ENCODE measurements around the gene CPS1. TPM values are rescaled to one million over a fixed set of nuclear protein-coding genes. Genes with fewer than 3 reads are reported as not detected.

CPS1 gene
- total RNA-seq, 1 experiment from 2014 or later = 14.2 TPM

- no peak overlapping the region for H3K4me3 Mint-ChIP-seq
- no peak overlapping the region for H3T11ph ChIP-seq (ENCODE audit: low read length)
- H2BK120ac ChIP-seq (ENCODE audit: low read depth, low read length, poor library complexity, severe bottlenecking) = no peak overlapping the region
- no peak overlapping the region for H3K23ac ChIP-seq (ENCODE audit: insufficient read length, low read depth, low read length)
- DNase-seq = no peak
- H2BK15ac ChIP-seq (ENCODE audit: low read depth, low read length) = no peak overlapping the region
- no peak overlapping the region for H3K4ac ChIP-seq (ENCODE audit: low read depth, low read length)
- no peak overlapping the region for H3K14ac ChIP-seq (ENCODE audit: insufficient read depth, low read length)
- no peaks in the 10 kb centered on the region for H3K27me3 Mint-ChIP-seq (ENCODE audit: low read depth)
- H3K27ac ChIP-seq (ENCODE audit: insufficient read length, low read depth, low read length) = no peak overlapping the region
- peaks cover 15% of the 10 kb centered on the region in 2 experiments for H3K4me1 Mint-ChIP-seq
- no peaks in the 10 kb centered on the region for H3K27me3 ChIP-seq (ENCODE audit: insufficient read depth, low read length)
- H2BK12ac ChIP-seq (ENCODE audit: insufficient read length, low read depth, low read length) = no peak overlapping the region
- H2AFZ ChIP-seq (ENCODE audit: low read length) = no peak overlapping the region
- H2AK5ac ChIP-seq (ENCODE audit: insufficient read length, low read length) = no peak overlapping the region
- H3K56ac ChIP-seq (ENCODE audit: insufficient read length, low read depth, low read length) = no peak overlapping the region
- H3K9me3 ChIP-seq (ENCODE audit: control insufficient read depth, low read depth, low read length) = no peaks in the 10 kb centered on the region
- no peaks in the 10 kb centered on the region for H3K23me2 ChIP-seq (ENCODE audit: insufficient read length, low read depth, low read length, poor library complexity, severe bottlenecking)
- no peak overlapping the region for H2BK5ac ChIP-seq (ENCODE audit: insufficient read length, low read length)
- H2BK20ac ChIP-seq (ENCODE audit: low read depth, low read length, poor library complexity, severe bottlenecking) = no peak overlapping the region
- no peaks in the 10 kb centered on the region for H3K79me2 ChIP-seq (ENCODE audit: insufficient read depth, low read length)
- TF ChIP-seq CTCF (conservative IDR thresholded peaks at IDR 0.05) = no peak
- peaks cover 2% of the 10 kb centered on the region; the same call in 1 of the 2 replicates for H3K4me1 ChIP-seq (ENCODE audit: insufficient read depth, low read length)
- H3K4me2 ChIP-seq (ENCODE audit: insufficient read depth, insufficient read length, low read length) = no peak overlapping the region
- no peak overlapping the region for H4K91ac ChIP-seq (ENCODE audit: insufficient read length, low read depth, low read length)
- no peak overlapping the region for H3K18ac ChIP-seq (ENCODE audit: insufficient read length, low read depth, low read length)
- peak overlapping the region in 1 of 3 experiments; percentile 5; a peak in 1 of 7 replicates for H3K27ac Mint-ChIP-seq
- no CpG with 5 or more reads among the region's 8 CpGs for WGBS (ENCODE audit: extremely low coverage, insufficient read length, low lambda C conversion rate)
- H4K5ac ChIP-seq (ENCODE audit: insufficient read length, low read depth, low read length) = no peak overlapping the region
- H3K9ac ChIP-seq (ENCODE audit: extremely low read depth, insufficient read length, low read length) = no peak overlapping the region
- no peaks in the 10 kb centered on the region for H3K9me3 Mint-ChIP-seq
- no peak overlapping the region for H4K8ac ChIP-seq (replicated peaks; ENCODE audit: insufficient read length, low read depth, low read length)
- H4K20me1 ChIP-seq (ENCODE audit: control insufficient read depth, insufficient read depth, insufficient read length) = no peaks in the 10 kb centered on the region
- H3K36me3 Mint-ChIP-seq (ENCODE audit: insufficient read depth in 1 of 3, low read depth in 3 of 3) = no peaks in the 10 kb centered on the region
- H3K79me1 ChIP-seq (ENCODE audit: insufficient read depth, low read depth, low read length, poor library complexity, severe bottlenecking) = no peaks in the 10 kb centered on the region
Observed at GRCh38 chr2:210548878-210549384, 7.5 kb upstream of the CPS1 start.

Measured in H9 (cell line).